H1 (cell line): ENCODE measurements around the gene TFCP2. TPM values are rescaled to one million over a fixed set of nuclear protein-coding genes. Genes with fewer than 3 reads are reported as not detected.

ENCODE experiments used
- CTCF ChIA-PET: fragments of 300-600 bp; sonication (Branson Sonifier 250); formaldehyde crosslinking; loops from one replicate; lab custom pipeline; 2021; ENCODE audit not compliant: partially characterized antibody; lab: Charles Lee
- POLR2A ChIA-PET: fragments of 300-600 bp; sonication (Branson Sonifier 250); formaldehyde crosslinking; loops from one replicate; lab custom pipeline; 2021; ENCODE audit warnings: inconsistent platforms; ENCODE audit not compliant: partially characterized antibody; lab: Charles Lee
- DNase-seq, 2 experiments: peaks; one replicate each; pipeline versions ENCODE4 v3.0.0 to v3.0.0-alpha.2; 2010 to 2022; ENCODE audit warnings: low spot score in 2 of 2, low read depth in 1 of 2, mixed read lengths in 1 of 2
- FAIRE-seq: peaks from 2 replicates; lab custom pipeline; 2011; peaks lifted over from hg19 to GRCh38; lab: Jason Lieb, UNC
- H2AFZ ChIP-seq: 2 replicates; pipeline ENCODE4 v1.8.1; 2012; ENCODE audit warnings: low read length, inconsistent platforms
- H2AK5ac ChIP-seq: 2 replicates; pipeline ENCODE4 v1.6.1; 2013; ENCODE audit warnings: low read depth, low read length
- H2BK120ac ChIP-seq: replicated peaks from 2 replicates; pipeline ENCODE3; 2013; ENCODE audit warnings: low read depth, low read length, inconsistent platforms
- H2BK12ac ChIP-seq: 2 replicates; pipeline ENCODE4 v1.6.1; 2013; ENCODE audit warnings: low read depth, low read length
- H2BK15ac ChIP-seq: 2 replicates; pipeline ENCODE4 v1.6.1; 2013; ENCODE audit warnings: low read length
- H2BK20ac ChIP-seq: 2 replicates; pipeline ENCODE4 v1.6.1; 2013; ENCODE audit warnings: low read length
- H2BK5ac ChIP-seq: 2 replicates; pipeline ENCODE4 v1.6.1; 2013; ENCODE audit warnings: low read depth, low read length
- H3K14ac ChIP-seq: 2 replicates; pipeline ENCODE4 v1.6.1; 2013; ENCODE audit warnings: inconsistent platforms; ENCODE audit not compliant: insufficient read length
- H3K18ac ChIP-seq: 2 replicates; pipeline ENCODE4 v1.6.1; 2013; ENCODE audit warnings: low read length; ENCODE audit errors: extremely low read depth
- H3K23ac ChIP-seq: 2 replicates; pipeline ENCODE4 v1.6.1; 2013; ENCODE audit warnings: inconsistent platforms; ENCODE audit not compliant: insufficient read length
- H3K23me2 ChIP-seq: 2 replicates; pipeline ENCODE4 v1.6.1; 2013; ENCODE audit warnings: low read depth, low read length
- H3K27ac ChIP-seq: 2 replicates; pipeline ENCODE4 v1.6.1; 2011; ENCODE audit warnings: low read depth, low read length, inconsistent platforms
- H3K27me3 ChIP-seq, 4 experiments: replicated peaks in 1 of 4; 1 replicate in 1 of 4; 2 replicates in 3 of 4; pipeline versions ENCODE4 v1.6.1 to v1.8.1; 2011 to 2013; ENCODE audit warnings: low read length in 3 of 4, mild to moderate bottlenecking in 3 of 4, inconsistent platforms in 2 of 4, mixed read lengths in 2 of 4, moderate library complexity in 1 of 4; ENCODE audit not compliant: control insufficient read depth in 3 of 4, insufficient read depth in 3 of 4; ENCODE audit errors: extremely low read depth in 1 of 4
- H3K36me3 ChIP-seq, 4 experiments: 2 replicates each; pipeline versions ENCODE4 v1.6.1 to v1.8.1; 2011 to 2013; ENCODE audit warnings: mild to moderate bottlenecking in 4 of 4, low read length in 3 of 4, moderate library complexity in 2 of 4, control low read depth in 1 of 4, inconsistent platforms in 1 of 4; ENCODE audit not compliant: insufficient read depth in 4 of 4, control insufficient read depth in 2 of 4
- H3K4ac ChIP-seq: replicated peaks from 2 replicates; pipeline ENCODE3; 2013; ENCODE audit warnings: low read length, low read depth, mixed read lengths, inconsistent platforms; ENCODE audit not compliant: insufficient read length
- H3K4me1 ChIP-seq, 4 experiments: replicated peaks in 1 of 4; 1 replicate in 1 of 4; 2 replicates in 3 of 4; pipeline versions ENCODE4 v1.6.1 to v1.8.1; 2011 to 2013; ENCODE audit warnings: low read length in 3 of 4, inconsistent platforms in 2 of 4, mixed read lengths in 1 of 4; ENCODE audit not compliant: insufficient read depth in 4 of 4, control insufficient read depth in 3 of 4
- H3K4me2 ChIP-seq, 2 experiments: 2 replicates each; pipeline versions ENCODE4 v1.6.1 to v1.8.1; 2011 to 2013; ENCODE audit warnings: low read depth in 2 of 2, low read length in 2 of 2, control low read depth in 1 of 2, inconsistent platforms in 1 of 2, mild to moderate bottlenecking in 1 of 2; ENCODE audit not compliant: insufficient read depth in 1 of 2
- H3K4me3 ChIP-seq, 4 experiments: fragments of 200-600, 300-600 bp in 1 of 4; sonication (generic), shearing (Covaris generic), sonication (Bioruptor Twin) in 1 of 4; 2 replicates each; pipeline versions ENCODE4 v1.5.1 to v1.8.1; 2011 to 2016; ENCODE audit warnings: low read length in 4 of 4, low read depth in 3 of 4, control low read depth in 2 of 4, inconsistent platforms in 2 of 4, mild to moderate bottlenecking in 2 of 4, mixed read lengths in 1 of 4, moderate library complexity in 1 of 4; ENCODE audit not compliant: insufficient read depth in 2 of 4; ENCODE audit errors: extremely low read depth in 1 of 4
- H3K56ac ChIP-seq: replicated peaks from 2 replicates; pipeline ENCODE3; 2013; ENCODE audit warnings: low read depth, mild to moderate bottlenecking, mixed read lengths, low read length, inconsistent platforms; ENCODE audit not compliant: insufficient read length
- H3K79me1 ChIP-seq: 2 replicates; pipeline ENCODE4 v1.6.1; 2013; ENCODE audit warnings: low read depth, low read length, control low read depth
- H3K79me2 ChIP-seq, 2 experiments: 2 replicates each; pipeline versions ENCODE4 v1.6.1 to v1.8.1; 2012 to 2013; ENCODE audit warnings: low read length in 2 of 2, mild to moderate bottlenecking in 2 of 2, inconsistent platforms in 1 of 2; ENCODE audit not compliant: insufficient read depth in 2 of 2, control insufficient read depth in 1 of 2
- H3K9ac ChIP-seq, 4 experiments: replicated peaks in 1 of 4; 1 replicate in 1 of 4; 2 replicates in 3 of 4; pipeline versions ENCODE4 v1.6.1 to v1.8.1; 2011 to 2013; ENCODE audit warnings: low read depth in 3 of 4, low read length in 3 of 4, control low read depth in 2 of 4, mild to moderate bottlenecking in 2 of 4, moderate library complexity in 2 of 4, inconsistent platforms in 1 of 4; ENCODE audit errors: extremely low read depth in 1 of 4
- H3K9me3 ChIP-seq, 2 experiments: 2 replicates each; pipeline versions ENCODE4 v1.6.1 to v1.8.1; 2012 to 2013; ENCODE audit warnings: mild to moderate bottlenecking in 2 of 2, moderate library complexity in 2 of 2, control low read depth in 1 of 2, inconsistent platforms in 1 of 2, low read depth in 1 of 2, low read length in 1 of 2, mixed read lengths in 1 of 2; ENCODE audit not compliant: insufficient read depth in 2 of 2
- H4K20me1 ChIP-seq, 2 experiments: replicated peaks in 1 of 2; 2 replicates each; pipeline versions ENCODE3 to v1.8.1; 2011 to 2013; ENCODE audit warnings: inconsistent platforms in 2 of 2, low read length in 2 of 2, mild to moderate bottlenecking in 1 of 2; ENCODE audit not compliant: insufficient read depth in 2 of 2, control insufficient read depth in 1 of 2
- H4K5ac ChIP-seq: 2 replicates; pipeline ENCODE4 v1.6.1; 2013; ENCODE audit warnings: low read length, low read depth, mixed read lengths, inconsistent platforms; ENCODE audit not compliant: insufficient read length
- H4K8ac ChIP-seq: 2 replicates; pipeline ENCODE4 v1.8.0; 2013; ENCODE audit warnings: mild to moderate bottlenecking, moderate library complexity, low read length, inconsistent platforms; ENCODE audit not compliant: insufficient read depth; ENCODE audit errors: extremely low read depth
- H4K91ac ChIP-seq: replicated peaks from 2 replicates; pipeline ENCODE3; 2013; ENCODE audit warnings: low read length, mixed read lengths, inconsistent platforms; ENCODE audit not compliant: insufficient read length
- FOSL1 ChIP-seq: IDR thresholded peaks from 2 replicates; pipeline ENCODE4 v1.6.1; 2011; ENCODE audit warnings: mild to moderate bottlenecking, low read depth, low read length, moderate library complexity; ENCODE audit not compliant: insufficient read depth
- WGBS, 2 experiments: shearing (Covaris generic) in 1 of 2; methylation state at CpG; one replicate each; pipeline versions ENCODE4 v1.1.6 to v1.1.7; 2013 to 2015; ENCODE audit warnings: low lambda C conversion rate in 2 of 2, mixed read lengths in 2 of 2, inconsistent platforms in 1 of 2, low coverage in 1 of 2, missing lambda C conversion rate in 1 of 2; ENCODE audit not compliant: insufficient replicate concordance in 2 of 2, insufficient coverage in 1 of 2, insufficient read length in 1 of 2; ENCODE audit errors: extremely low coverage in 1 of 2, missing lambda C conversion rate in 1 of 2; 5-methylcytosine and 5-hydroxymethylcytosine counted together
- polyA plus RNA-seq, 7 experiments: library from polyadenylated mRNA; depleted of rRNA in 3 of 7; stranded (reverse) in 5 of 7; unstranded in 2 of 7; fragments of >200 nt in 5 of 7; fragments of 200-250 nt in 2 of 7; gene quantifications; 1 replicate in 5 of 7; 2 replicates in 1 of 7; 4 replicates in 1 of 7; pipeline versions ENCODE4 v1.2.1 to v1.2.3, GENCODE V29; 2011 to 2013; ENCODE audit warnings: missing spikeins in 2 of 7, mixed read lengths in 2 of 7
- total RNA-seq: library from RNA; stranded (reverse); fragmentation: NEBNext Ultra II Directional; extraction: Animal tissue kit (Norgen Biotek cat#: 25700); gene quantifications from 2 replicates; pipeline ENCODE4 v1.2.1, GENCODE V29; 2021

Gene TFCP2
- total and polyA plus RNA-seq, 2 of the 8 experiments (the other 6 are each of a cell fraction or from before 2014, with no cell fraction given) = 19.8 to 49.2 TPM

- Histone ChIP-seq H2BK20ac (no peak overlapping the region), H3K9me3 (no peaks in the 10 kb centered on the region), H4K91ac (no peak overlapping the region), H2BK15ac (no peak overlapping the region), H3K9ac (no peak overlapping the region), H4K5ac (no peak overlapping the region), H3K4me3 (no peak overlapping the region), H3K4ac (no peak overlapping the region), H3K23ac (no peak overlapping the region), H4K8ac (no peak overlapping the region), H3K14ac (no peak overlapping the region), H2AFZ (no peak overlapping the region), H2BK120ac (no peak overlapping the region), H3K56ac (no peak overlapping the region), H3K36me3 (peaks cover 7 to 68% (median 50%) of the 10 kb centered on the region in 4 experiments), H3K18ac (no peak overlapping the region), H4K20me1 (peaks cover 0 to 1% of the 10 kb centered on the region in 2 experiments), H3K27me3 (no peaks in the 10 kb centered on the region), H2BK12ac (no peak overlapping the region), H3K79me2 (no peaks in the 10 kb centered on the region), H3K4me2 (no peak overlapping the region), H3K79me1 (no peaks in the 10 kb centered on the region), H2AK5ac (no peak overlapping the region), H3K23me2 (no peaks in the 10 kb centered on the region), H3K27ac (no peak overlapping the region), H2BK5ac (no peak overlapping the region), H3K4me1 (no peaks in the 10 kb centered on the region)
- FAIRE-seq = no peak
- no peak for TF ChIP-seq FOSL1
- POLR2A ChIA-PET = no interaction called here
- WGBS, 2 experiments = 100% methylated on average over 1 of the region's 1 CpG; no CpG with 5 or more reads in 1 of the 2 experiments
- no peak for DNase-seq
- CTCF ChIA-PET = interaction anchor here (1.0 kb wide), 1 partner anchor 242 kb away, joined by 3 read pairs; no protein-coding TSS in a partner anchor
Measured at GRCh38 chr12:51098611-51099010, 74.3 kb downstream of the TFCP2 start.
